Fibroblast of the aortic adventitia (primary cell): ENCODE results near the gene LRRC25. TPM values are rescaled to one million over a fixed set of nuclear protein-coding genes. Genes with fewer than 3 reads are reported as not detected.
A peak's percentile ranks its signal among the peaks of the same experiment; 100 is the strongest.

Experiments used
- DNase-seq: peaks from one replicate; pipeline ENCODE4 v3.0.0-alpha.2; 2010; ENCODE audit warnings: low read depth
- H3K4me3 ChIP-seq: 2 replicates; pipeline ENCODE4 v1.5.1; 2011; ENCODE audit warnings: low read depth, mild to moderate bottlenecking, control low read depth, low read length, moderate library complexity
- CTCF ChIP-seq: IDR thresholded peaks from 2 replicates; pipeline ENCODE4 v1.5.1; 2011; ENCODE audit warnings: mild to moderate bottlenecking, low read length, control low read depth, inconsistent platforms; ENCODE audit not compliant: insufficient read depth
- total RNA-seq: library from RNA; depleted of rRNA; stranded (reverse); fragments of >200 nt; gene quantifications from 2 replicates; pipeline ENCODE4 v1.2.3, GENCODE V29; 2012; ENCODE audit warnings: low replicate concordance

Gene LRRC25
- total RNA-seq, 1 donor: 0.09 TPM

- TF ChIP-seq CTCF: no peak
- peak; percentile 42 for DNase-seq
- peak overlapping the region; percentile 55 for H3K4me3 ChIP-seq
These were observed 21.2 kb upstream of the LRRC25 start for GRCh38 chr19:18418483-18419194.

- peak overlapping the region; percentile 42 for H3K4me3 ChIP-seq
- no peak for TF ChIP-seq CTCF
- DNase-seq: peak; percentile 20
These were observed 20.6 kb upstream of the LRRC25 start for GRCh38 chr19:18418029-18418482.

- TF ChIP-seq CTCF: no peak
- DNase-seq: peak; percentile 72
These were observed 20.0 kb upstream of the LRRC25 start for GRCh38 chr19:18417250-18418028.

GRCh38 chr19:18416778-18417249, 19.4 kb upstream of the LRRC25 start:
- H3K4me3 ChIP-seq: peak overlapping the region; percentile 50
- no peak for TF ChIP-seq CTCF
- peak; percentile 83 for DNase-seq

More at GRCh38 chr19:18417250-18418028, 20.0 kb upstream of the LRRC25 start:
- peak overlapping the region; percentile 50 for H3K4me3 ChIP-seq

GRCh38 chr19:18415178-18415867, 17.9 kb upstream of the LRRC25 start:
- H3K4me3 ChIP-seq: peak overlapping the region; percentile 58
- peak; percentile 87 for DNase-seq

More at GRCh38 chr19:18415178-18415867, 17.9 kb upstream of the LRRC25 start:
- TF ChIP-seq CTCF: no peak
